ENCODE measurements around the gene MAOB.

Gene MAOB

DNA sequence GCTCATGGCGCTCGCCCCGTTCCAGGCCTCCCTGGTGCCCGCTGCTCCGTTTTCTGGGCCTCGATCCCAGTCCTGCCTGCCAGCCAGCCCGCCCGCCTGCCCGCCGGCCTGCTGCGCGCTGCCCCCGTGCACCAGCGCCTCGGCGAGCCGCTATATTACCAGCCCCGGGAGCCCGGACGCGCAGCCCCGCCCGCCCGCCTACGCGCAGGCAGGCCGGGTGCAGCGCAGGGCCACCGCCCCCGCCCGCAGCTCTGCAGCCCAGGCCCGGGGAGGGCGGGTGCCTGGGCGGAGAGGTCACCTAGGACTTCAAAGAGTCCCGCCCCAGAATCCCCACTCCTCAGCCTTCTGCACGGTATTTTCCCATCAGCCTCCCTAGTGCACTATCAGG, at the start of gene MAOB:
Gene MAOB, minus strand, starts transcription at position 157 of the 388 bp plus-strand sequence. Its CDS starts 151 bp downstream, at position 6.
- TF ChIP-seq GATA2 (IDR thresholded peaks at IDR 0.05; ENCODE audit: low read depth, low read length) = no peak
- no peak for TF ChIP-seq GATA3 (IDR thresholded peaks at IDR 0.05; ENCODE audit: low read depth, low read length)

GRCh38 chrX:43910012-43910411, 27.8 kb upstream of the MAOB start:
- TF ChIP-seq GATA2 (IDR thresholded peaks at IDR 0.05; ENCODE audit: low read depth, low read length) (no peak), GATA3 (IDR thresholded peaks at IDR 0.05; ENCODE audit: low read depth, low read length) (no peak)

GRCh38 chrX:43909141-43909540, 26.9 kb upstream of the MAOB start:
- TF ChIP-seq GATA3 (IDR thresholded peaks at IDR 0.05; ENCODE audit: low read depth, low read length) (no peak), GATA2 (IDR thresholded peaks at IDR 0.05; ENCODE audit: low read depth, low read length) (no peak)

DNA sequence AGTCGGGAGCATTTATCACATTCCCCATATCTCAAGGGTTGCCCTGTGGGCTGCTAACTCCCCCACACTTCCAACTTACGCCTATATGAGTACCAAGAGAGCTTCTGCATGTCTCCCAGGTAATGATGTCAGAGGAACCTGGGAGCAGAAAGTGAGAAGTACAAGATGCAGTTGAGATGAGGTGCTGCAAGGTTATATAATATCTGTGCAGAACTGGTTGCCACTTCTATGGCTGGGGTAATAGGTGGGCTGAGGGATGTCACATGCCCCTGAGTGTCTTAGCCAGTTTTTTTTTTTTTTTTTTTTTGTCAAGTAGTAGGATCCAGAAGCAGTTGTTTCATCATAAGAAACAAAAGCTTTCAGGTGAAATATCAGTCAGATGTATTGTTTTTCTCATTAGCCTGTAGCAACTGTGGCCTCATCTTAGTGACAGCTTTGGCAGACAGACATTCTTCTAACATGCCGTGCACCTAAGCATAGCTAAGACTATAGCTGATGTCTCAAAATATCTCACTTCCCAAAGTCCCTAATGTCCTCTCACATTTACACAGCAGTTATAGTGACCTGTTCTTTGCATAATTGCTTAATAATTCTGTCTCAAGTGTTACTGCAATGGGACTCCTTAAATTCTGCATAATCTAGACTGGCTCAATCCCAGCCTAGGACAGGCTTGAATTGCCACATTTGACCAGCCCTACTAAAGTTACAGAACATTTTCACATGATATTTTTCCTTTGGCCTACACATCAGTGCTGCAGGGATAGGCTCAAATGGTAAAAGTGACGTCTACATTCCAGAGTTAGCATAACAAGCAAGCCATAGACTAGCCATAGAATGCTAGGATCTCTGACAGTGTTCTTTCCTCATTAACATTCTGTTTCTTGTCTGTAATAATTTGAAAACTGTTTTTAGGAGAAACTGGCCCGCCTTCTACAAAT, 17.9 kb upstream of the MAOB start:
- TF ChIP-seq GATA3 (IDR thresholded peaks at IDR 0.05; ENCODE audit: low read depth, low read length) = no peak
- no peak for TF ChIP-seq GATA2 (IDR thresholded peaks at IDR 0.05; ENCODE audit: low read depth, low read length)

GRCh38 chrX:43898406-43899035, 16.3 kb upstream of the MAOB start:
- TF ChIP-seq GATA3 (IDR thresholded peaks at IDR 0.05; ENCODE audit: low read depth, low read length) = no peak
- TF ChIP-seq GATA2 (IDR thresholded peaks at IDR 0.05; ENCODE audit: low read depth, low read length) = no peak

- TF ChIP-seq GATA2 (IDR thresholded peaks at IDR 0.05; ENCODE audit: low read depth, low read length) = no peak
- no peak for TF ChIP-seq GATA3 (IDR thresholded peaks at IDR 0.05; ENCODE audit: low read depth, low read length)
Measured at GRCh38 chrX:43897290-43897689, 15.0 kb upstream of the MAOB start.

GRCh38 chrX:43892336-43892870, 10.2 kb upstream of the MAOB start:
- no peak for TF ChIP-seq GATA3 (IDR thresholded peaks at IDR 0.05; ENCODE audit: low read depth, low read length)
- no peak for TF ChIP-seq GATA2 (IDR thresholded peaks at IDR 0.05; ENCODE audit: low read depth, low read length)

GRCh38 chrX:43885617-43886016, 3.4 kb upstream of the MAOB start:
- no peak for TF ChIP-seq GATA2 (IDR thresholded peaks at IDR 0.05; ENCODE audit: low read depth, low read length)
- TF ChIP-seq GATA3 (IDR thresholded peaks at IDR 0.05; ENCODE audit: low read depth, low read length) = peak; percentile 58; the same call in 1 of the 2 replicates

GRCh38 chrX:43881410-43882293, 598 bp downstream of the MAOB start:
- TF ChIP-seq GATA3 (IDR thresholded peaks at IDR 0.05; ENCODE audit: low read depth, low read length) (no peak), GATA2 (IDR thresholded peaks at IDR 0.05; ENCODE audit: low read depth, low read length) (no peak)

DNA sequence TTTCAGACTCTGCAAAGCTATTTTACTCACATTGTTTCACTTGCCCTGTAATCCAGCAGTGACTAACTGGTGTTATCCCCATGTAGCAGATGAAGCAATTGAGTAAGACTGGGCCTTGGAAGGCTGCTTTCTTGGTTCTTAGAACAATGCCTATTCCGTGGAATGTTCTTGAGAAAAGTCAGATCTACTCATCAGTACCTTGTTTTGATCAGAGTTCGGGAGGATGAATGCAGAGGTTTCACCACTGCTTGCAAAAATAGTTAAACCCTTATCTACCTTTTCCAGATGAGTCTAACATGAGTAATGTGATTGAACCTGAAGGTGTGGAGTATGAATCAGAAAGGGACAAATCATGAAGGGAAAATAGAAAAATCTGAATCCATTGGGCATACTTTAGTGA, 1.8 kb downstream of the MAOB start:
- TF ChIP-seq GATA3 (IDR thresholded peaks at IDR 0.05; ENCODE audit: low read depth, low read length) (no peak), GATA2 (IDR thresholded peaks at IDR 0.05; ENCODE audit: low read depth, low read length) (no peak)

- no peak for TF ChIP-seq GATA2 (IDR thresholded peaks at IDR 0.05; ENCODE audit: low read depth, low read length)
- TF ChIP-seq GATA3 (IDR thresholded peaks at IDR 0.05; ENCODE audit: low read depth, low read length) = no peak
Measured at GRCh38 chrX:43878906-43879526, 3.2 kb downstream of the MAOB start.

GRCh38 chrX:43876680-43877079, 5.6 kb downstream of the MAOB start:
- no peak for TF ChIP-seq GATA3 (IDR thresholded peaks at IDR 0.05; ENCODE audit: low read depth, low read length)
- TF ChIP-seq GATA2 (IDR thresholded peaks at IDR 0.05; ENCODE audit: low read depth, low read length) = no peak

DNA sequence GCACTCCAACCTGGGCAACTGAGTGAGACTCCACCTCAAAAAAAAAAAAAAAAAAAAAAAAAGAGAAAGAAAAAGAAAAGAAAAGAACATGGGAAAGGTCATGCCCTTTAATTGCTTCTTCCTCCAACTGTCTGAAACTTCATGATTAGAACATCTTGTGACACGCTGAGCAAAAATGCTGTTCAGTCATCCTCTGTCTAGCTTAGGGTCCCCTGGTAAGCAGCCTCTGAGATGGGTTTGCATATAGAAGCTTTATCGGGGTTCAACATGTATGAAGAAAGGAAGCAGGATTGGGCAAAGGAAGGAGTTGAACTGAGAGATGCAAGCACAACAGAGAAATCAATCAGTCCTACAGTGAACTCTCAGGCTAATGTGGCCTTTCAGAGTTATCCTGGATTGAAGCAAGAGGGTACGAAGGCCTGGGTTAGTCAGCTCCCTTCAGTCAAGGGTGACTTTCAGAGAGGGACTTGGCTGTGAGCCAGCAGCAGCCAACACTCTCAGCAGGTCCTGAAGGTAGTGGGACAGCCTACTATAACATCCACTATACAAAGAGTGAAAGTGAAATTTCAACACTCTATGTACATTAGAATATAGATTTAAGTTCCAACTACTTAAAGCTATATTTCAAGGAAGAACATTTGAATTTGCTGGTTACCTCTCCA, 11.4 kb downstream of the MAOB start:
- TF ChIP-seq GATA2 (IDR thresholded peaks at IDR 0.05; ENCODE audit: low read depth, low read length) = no peak
- no peak for TF ChIP-seq GATA3 (IDR thresholded peaks at IDR 0.05; ENCODE audit: low read depth, low read length)
